Activated naive CD4-positive, alpha-beta T cell treated with Interleukin-2 at 50 U/mL for 16 hours (primary cell): Measurements from ENCODE around the gene FAM171A2.
"Not testable (repeated sequence)": the region's sequence is repeated elsewhere in the genome, so short reads cannot be mapped to it uniquely, and the experiment has no call there.

Experiments
- DNase-seq: peaks from one replicate; pipeline ENCODE4 v3.0.0-alpha.2; 2020

The FAM171A2 gene

DNA sequence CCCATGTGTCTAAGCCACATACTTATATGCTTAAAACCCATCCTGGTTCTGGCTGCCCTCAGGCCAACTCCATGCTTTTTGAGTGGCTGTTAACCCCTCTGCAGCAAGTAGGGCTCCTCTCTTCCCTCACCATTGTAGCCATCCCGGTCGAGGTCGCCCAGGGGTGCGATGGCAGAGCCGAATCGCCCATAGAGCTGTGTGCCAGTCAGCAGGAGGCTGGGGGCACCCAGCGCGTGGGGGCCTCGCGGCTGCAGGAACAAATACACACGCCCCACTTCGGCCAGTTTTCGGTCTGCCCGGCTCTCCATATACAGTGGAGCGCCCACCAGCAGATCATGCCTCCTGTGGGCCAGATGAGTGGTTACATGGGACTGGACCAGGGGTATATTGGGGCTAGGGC lies 19.7 kb upstream of the FAM171A2 start:
- no peak for DNase-seq

DNA sequence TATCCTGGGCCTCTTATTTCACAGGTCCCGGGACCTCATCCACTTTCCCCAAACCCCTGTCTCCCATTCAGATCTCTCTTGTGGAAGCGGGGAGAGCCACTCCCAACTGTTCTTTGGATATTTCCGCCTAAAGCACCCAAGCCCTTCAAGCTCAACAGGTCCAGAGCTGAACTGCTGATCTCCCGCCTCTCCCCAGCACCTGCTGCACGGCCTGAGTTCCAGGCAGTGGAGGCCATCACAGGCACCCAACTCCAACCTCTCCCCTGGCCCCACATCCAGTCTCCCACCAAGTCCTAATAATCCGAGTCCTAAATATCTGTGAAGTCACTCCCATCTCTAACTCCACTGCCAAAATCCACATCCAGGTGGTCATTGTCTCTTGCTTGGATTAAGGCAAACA lies 19.3 kb upstream of the FAM171A2 start:
- DNase-seq, result no peak

DNA sequence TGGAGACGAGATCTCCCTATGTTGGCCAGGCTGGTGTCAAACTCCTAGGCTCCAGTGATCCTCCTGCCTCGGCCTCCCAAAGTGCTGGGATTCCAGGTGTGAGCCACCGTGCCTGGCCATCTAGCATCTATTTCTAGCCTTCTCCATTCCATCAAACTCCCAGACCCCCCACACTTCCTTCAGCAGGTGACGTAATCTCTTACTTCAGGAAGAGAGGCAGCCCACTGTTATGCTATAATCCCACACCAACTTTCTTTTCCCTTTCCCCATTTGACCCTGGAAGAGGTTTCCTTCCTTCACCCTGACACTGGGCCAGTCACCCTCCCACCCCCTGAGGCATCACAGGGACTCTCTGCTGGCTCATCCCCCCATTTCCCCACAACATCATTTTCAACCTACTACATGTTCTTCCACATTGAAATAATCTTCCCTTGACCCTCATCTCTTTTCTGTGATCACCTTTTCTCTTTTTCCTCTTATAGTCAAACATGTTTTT lies 18.2 kb upstream of the FAM171A2 start:
- no peak for DNase-seq

DNA sequence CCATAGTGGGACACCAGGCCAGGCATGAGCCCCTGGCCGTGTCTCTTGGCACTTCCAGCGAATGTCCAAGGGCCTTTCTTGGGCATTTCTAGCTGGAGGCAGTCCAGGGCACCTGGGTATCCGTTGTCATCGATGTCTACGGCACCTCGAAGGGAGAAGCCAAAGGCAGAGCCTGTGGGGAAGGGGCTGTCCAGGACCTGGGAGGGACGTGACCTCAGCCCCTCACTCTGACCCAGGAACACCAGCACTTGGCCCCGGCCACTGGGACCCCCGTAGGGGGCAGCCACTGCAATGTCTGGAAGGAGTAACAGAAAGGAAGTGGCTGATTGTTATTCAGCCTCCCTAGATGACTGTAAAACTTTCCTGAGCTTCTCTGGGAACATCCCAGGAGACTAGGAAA lies 17.1 kb upstream of the FAM171A2 start:
- no peak for DNase-seq

DNA sequence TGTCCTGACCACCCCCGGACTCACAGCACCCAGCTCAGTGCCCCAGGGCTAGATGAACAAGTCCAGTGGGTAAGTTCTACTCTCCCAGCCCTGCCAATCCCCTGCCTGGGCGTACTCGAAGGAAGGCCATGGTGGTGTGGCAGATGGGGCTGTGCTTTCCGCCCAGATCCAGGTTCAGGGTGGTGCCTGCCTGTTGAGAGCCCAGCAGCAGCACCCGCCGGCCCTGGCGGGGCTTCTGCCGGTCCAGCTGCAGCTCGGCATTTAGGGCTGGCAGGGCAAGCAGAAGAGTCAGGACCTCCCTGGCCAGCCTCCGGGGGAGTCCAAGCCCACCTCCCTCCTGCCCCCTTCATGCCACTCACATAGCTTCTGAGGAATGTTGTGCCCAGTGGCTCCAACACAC lies 16.2 kb upstream of the FAM171A2 start:
- no peak for DNase-seq

DNA sequence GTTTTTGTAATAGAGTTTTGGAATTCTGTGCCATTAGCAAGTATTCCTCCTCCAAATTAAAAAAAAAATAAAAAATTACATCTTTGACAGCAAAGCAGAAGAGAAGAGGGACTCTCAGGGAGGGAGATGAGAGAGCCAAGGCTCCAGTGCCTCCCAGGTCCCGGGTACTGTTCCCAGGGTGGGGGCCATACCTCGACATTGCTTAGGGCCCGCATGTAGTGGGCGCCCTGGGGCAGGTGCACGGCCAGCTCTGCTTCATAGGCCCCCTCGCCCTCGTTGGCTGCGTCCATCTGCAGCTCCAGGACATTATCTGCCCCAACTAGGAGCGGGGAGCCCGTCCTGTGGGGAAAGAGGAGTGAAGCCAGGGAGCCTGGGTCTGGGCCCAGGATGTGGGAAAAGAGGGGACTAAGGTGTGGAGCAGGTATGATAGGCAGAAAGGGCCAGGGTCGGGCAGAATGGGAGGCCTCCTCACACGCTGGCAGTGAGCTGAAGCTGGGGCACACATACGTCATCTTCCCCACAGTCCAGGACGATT lies 14.6 kb upstream of the FAM171A2 start:
- no peak for DNase-seq

DNA sequence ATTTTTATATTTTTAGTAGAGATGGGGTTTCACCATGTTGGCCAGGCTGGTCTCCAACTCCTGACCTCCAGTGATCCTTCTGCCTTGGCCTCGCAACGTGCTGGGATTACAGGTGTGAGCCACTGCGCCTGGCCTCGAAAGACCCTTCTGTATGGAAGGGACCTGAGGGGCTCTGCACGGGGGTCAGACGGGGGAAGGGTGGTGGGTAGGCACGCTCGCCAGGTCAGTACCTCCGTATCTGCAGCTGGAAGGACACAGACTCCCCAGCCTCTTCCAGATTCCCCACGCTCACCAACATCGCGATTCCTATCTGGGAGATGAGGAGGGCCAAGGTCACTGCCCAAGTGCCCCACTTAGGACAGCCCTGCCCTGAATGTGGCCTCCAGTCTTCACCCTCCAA lies 13.1 kb upstream of the FAM171A2 start:
- no peak for DNase-seq

DNA sequence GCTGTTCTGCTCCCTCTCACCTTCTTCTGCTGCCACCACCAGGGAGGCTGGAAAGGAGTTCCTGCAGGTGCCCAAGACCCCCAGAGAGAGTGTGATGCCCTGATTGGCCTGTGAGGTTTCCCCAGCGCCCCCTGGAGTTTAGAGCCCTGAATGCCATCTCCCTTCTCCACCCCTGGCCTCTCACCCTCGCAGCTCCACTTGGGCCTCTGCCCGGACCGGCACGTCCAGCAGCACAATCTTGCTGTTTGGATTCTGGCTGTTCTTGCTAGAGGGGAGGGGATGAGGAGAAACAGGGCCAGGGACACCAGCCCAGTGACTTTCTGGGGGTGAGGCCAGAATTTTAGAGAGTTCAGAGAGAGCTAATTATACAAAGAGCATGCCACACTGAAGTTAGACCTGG lies 12.5 kb upstream of the FAM171A2 start:
- no peak for DNase-seq

DNA sequence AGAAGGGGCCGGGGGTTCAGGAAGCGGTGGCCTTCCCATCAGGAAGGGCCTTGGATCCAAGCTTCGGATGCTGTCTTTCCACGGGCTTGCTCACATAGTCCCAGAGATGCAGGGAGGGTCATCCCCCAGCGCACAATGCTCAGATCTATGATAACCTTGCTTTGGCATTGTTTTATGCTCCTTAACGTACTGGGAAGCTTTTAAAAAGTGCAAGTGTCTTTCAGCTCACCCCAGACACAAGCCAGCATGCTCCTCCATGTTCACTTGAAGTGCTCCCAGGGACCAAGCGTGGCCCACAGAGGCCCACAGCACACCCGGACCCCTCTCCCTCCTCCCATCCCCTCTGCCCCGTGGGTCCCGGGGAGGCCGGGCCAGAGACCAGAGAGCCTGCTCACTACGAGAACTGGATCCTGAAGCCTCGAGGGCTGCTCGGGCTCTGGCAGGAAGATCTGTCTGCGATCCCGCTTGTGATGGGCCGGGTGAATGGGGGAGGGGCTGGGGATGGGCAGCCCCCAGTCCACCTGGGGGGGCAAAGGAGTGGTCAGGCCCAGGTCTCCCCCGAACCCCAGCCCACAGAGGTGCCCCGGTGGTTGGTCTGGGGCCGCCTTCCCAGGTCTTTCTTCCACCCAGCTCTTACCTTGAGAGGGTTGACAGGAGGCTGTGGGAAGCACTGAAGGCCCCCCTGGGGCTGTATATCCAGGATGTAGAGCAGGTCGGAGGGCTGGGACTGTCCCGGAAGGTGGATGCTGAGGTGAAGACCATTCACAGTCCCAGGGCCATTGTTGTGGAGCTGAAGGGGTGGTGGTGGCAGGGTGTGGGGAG lies 11.8 kb upstream of the FAM171A2 start:
- DNase-seq, result no peak

DNA sequence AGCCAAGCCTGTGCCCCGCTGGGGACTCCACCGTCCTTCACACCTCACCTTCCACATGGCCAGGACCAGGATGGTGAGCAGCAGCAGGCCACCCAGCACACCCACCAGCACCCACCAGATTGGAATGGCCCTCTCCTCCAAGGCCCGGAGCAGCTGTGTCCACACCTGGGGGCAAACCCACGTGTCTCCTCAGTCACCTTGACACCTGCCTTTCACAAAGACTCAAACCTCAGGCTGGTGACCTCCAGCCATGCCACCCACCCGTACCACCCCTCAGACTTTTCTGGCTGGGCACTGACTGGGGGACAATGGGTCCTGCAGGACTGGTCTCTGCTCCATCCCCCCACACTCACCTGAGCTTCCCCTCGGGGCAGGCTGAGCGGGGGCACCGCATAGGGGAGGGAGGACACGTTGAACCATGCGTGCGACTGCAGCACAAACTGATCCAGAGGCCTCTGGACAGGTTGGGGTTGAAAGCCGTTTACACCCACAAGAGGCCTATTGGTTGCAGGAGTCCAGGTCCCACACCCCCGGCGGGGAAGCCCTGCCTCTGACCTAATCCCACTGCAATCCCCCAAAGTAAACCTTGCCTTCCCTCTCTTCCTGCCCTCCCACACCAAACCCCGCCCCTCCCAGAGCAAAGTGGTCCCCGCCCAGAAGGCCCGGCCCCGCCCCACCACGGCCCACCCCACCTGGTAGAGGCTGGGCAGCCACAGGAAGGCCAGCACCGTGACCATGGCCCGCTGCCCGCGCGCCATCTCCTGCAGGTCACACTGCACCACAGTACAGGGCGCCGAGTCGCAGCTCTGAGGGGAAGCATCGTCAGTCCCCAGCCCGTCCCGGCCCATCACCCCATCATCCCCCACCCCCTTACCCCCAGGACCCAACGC lies 10.9 kb upstream of the FAM171A2 start:
- no peak for DNase-seq

DNA sequence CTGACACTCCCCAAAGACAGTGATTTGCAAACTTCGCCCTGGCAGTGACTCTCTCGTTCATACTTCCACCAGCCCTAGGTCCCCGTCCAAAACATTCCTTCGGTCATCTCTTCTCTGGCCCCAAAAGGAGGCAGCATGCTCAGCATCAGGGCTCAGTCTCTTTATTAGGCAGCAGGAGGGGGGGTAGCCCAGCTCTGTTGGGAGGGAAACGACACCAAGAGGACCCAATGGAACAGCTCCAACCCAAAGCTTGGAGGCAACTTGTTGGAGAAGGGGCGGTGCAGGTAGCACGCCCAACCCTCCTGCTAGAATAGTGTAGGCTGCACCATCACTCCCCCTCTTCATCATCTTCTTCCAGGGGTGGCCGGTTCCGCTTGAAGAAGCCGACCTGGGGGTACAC lies 8.4 kb upstream of the FAM171A2 start:
- no peak for DNase-seq

DNA sequence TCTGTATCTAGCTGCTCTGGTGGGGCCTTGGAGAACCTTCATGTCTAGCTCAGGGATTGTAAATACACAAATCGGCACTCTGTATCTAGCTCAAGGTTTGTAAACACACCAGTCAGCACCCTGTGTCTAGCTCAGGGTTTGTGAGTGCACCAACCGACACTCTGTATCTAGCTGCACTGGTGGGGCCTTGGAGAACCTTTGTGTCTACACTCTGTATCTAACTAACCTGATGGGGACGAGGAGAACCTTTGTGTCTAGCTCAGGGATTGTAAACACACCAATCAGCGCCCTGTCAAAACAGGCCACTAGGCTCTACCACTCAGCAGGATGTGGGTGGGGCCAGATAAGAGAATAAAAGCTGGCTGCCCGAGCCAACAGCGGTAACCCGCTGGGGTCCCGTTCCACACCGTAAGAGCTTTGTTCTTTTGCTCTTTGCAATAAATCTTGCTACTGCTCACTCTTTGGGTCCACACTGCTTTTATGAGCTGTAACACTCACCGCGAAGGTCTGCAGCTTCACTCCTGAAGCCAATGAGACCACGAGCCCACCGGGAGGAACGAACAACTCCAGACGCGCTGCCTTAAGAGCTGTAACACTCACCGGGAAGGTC lies 5.9 kb upstream of the FAM171A2 start:
- not testable (repeated sequence) for DNase-seq

DNA sequence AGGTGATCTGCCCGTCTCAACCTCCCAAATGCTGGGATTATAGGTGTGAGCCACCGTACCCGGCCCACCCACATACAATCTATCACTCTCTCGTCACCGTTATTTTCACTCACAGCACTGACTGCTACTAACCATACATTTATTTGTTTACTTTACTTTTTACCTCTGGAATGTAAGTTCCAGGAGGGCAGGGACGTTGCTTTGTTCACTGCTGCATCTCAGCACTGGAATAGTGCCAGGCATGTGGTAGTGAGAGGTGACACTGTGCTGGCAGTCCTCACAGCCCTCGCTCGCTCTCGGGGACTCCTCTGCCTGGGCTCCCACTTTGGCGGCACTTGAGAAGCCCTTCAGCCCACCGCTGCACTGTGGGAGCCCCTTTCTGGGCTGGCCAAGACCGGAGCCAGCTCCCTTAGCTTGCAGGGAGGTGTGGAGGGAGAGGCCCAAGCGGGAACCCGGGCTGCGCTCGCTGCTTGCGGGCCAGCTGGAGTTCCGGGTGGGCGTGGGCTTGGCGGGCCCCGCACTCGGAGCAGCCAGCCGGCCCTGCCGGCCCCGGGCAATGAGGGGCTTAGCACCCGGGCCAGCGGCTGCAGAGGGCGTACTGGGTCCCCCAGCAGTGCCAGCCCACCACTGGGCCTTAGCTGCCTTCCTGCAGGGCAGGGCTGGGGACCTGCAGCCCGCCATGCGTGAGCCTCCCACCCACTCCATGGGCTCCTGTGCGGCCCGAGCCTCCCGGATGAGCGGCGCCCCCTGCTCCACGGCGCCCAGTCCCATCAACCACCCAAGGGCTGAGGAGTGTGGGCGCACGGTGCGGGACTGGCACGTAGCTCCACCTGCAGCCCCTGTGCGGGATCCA lies 5.0 kb upstream of the FAM171A2 start:
- DNase-seq, result not testable (repeated sequence)

DNA sequence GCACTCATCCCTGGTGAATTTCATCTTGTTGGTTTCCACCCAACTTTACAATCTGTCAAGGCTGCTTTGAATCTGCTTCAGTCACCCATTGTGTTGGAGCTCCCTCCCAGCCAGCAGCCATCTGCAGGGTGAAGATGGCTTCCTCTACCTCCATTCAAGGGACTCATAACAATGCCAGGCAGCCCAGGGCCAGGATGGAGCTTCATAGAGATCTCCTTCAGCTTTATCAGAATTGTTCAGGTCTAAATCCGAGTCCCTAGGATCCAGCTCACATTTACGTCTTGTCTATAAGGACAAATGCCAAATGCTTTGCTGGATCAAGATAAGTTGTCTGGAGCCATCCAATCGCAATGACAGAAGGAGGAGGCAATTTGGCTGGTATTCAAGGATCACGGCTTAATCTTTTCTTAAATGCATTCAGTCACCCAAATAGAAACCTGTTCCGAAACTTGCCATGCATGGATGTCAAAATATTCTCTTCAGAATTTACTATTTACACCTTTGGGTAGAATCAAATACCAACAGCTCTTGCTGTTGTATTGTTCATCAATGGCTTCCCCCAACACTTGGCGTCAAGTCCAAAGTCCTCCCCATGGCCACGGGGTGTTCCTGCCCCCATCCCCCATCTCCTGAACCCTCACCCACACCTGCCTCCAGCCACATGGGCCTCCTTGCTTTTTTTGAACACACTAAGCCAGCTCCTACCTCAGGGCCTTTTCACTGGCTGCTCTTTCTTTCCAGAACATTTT lies 3.8 kb upstream of the FAM171A2 start:
- no peak for DNase-seq

DNA sequence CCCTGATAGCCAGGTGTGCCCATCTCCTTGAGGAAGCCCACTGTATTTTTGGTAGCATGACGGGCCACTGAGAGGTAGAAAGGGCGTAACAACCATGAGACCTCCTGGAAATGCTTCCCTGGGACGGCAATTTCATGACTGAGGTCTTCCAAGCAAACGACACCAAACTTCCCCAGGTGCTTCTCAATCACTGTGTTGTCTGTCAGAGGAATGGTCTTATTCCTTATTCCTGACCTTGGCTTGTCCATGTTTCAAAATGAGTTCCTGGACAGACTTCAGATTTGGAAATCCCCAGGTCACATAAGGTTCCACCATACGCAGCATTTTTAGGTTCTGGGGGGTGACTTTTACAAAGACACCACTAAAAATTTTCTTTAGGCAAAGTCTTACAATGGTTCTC lies 1.4 kb upstream of the FAM171A2 start:
- not testable (repeated sequence) for DNase-seq

DNA sequence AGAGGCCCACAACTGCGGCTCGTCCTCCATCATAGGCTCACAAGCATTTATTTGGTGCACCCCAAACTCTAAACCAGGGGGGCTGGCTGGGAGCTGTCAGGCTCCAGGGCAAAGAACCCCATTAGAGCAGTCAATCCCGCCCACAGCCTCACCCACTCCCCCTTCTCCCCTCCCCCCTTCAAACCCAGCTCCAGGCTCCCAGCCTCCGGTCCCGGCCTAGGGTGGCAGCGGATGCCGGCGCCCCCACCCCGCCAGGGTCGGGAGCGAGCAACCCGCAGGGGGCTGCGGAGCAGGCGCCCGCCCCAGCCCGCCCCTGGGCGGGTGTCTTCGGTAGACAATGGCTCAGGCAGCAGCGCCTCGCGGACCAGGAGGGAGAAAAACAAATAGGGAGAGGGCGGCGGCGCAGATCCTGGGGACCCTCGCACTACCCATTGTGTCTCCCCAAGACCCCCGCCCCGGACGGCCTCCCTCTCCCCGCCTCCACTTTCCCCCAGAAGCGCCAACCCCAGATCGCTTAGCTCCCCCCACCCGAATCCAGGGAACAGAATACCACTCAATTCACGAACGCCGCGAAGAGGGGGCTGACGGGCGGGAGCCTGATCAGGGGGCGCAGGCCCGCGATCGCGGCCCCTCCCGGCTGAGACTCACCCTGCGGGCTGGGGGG lies 572 bp downstream of the FAM171A2 start:
- no peak for DNase-seq

DNA sequence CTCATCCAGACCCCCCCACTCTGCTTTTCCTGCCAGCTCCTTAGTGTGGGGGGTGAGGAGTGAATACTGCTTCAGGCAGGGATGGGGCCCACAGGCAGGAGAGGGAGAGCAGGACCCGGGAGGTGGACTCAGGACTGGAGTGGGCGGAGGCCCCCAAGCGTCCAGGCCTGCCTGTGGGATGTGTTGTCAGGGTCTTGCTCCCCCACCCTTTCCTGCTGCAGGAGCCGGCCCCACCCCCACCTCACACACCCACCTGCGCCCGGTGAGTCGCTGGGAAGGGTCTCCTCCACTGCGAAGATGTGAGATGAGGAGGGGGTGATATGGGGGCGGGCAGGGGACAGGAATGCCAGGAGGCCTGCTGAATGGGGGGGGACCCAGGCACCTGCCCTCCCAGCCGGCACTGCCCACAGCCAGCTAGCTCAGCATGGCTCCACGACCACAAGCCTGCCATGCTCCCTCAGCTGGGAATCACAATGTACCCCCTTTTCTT lies 1.1 kb downstream of the FAM171A2 start:
- DNase-seq, result no peak

DNA sequence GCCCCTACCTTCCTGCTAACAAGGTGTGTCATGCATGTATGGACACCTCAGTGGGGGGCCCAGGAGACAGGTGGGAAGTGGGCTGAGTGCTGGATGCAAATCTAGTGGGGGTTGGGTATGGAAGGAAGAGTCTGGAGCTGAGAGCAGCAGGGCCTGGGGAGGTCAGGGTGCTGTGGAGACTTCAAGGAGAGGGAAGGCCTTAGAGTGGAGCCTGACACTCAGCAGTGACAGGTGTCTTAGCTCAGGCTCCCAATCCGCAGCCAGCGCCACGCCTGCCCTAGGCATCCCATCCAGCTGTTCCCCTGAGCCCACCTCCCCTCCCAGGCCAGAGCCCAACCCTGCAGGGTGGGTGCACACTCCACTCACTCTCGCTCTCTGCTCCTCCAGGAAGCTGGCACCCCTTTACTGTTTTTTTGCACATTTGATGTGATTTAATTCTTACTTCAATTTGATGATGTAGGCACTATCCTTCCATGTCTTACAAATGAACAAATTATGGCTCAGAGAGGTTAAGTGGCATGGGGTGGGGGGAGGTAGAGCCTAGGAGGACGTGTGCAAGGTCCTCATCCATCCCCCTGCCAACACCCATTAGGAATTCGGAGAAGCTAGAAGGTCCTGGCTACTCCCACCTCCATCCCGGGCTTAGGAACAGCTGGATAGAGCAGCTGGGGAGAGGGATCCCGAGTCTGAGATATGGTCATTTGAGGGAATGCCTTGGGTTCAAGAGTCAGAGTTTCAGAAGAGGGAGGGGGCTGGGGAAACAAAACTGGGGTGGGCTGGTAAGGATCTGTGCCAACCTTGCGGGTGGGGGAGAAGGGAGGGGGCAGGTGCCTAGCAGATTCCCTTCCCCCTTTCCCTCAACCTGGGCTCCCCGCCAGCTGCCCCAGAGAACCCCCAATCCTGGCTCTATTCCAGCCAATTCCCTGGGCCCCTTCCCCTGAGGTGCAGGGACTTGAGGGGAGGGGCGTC lies 2.1 kb downstream of the FAM171A2 start:
- DNase-seq, result no peak

DNA sequence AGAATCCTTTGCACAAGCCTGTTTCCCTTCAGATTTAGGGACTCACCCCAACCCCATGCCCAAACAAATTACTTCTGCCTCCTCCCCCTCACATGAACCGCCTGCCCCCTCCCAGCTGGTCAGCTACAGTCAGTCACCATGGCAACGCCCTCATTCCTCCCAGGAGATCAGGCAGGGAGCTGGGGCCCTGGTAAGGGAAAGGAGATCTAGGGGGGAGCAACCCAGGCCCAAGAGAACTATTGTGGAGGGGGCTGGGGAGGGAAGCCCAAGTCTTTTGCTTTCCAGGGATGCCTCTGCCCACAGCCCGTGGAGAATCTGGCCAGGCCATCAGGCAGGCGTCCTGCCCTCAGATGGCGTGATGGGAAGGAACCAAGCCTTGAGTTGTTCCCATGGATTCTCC lies 2.8 kb downstream of the FAM171A2 start:
- no peak for DNase-seq

DNA sequence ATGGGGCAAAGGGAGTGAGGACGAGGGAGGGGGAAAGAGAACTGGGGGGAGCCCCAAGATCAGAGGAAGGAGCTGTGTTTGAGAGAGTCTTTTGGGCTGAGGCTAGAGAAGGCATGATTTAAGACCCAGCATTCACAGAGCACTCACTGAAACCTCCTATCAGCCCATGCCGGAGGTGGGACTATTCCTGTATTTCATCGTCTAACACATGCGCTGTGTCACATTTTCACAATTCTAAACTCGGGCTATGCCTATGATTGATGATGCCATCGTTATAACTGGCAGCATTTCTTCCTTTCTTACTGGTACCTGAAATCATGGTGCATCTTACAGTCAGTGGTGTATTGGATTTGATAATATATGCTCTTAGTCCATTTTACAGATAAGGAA lies 3.5 kb downstream of the FAM171A2 start:
- no peak for DNase-seq
